HG02973 (cell line): ENCODE measurements around the gene KLRC1.
"Not testable (repeated sequence)": the region's sequence is repeated elsewhere in the genome, so short reads cannot be mapped to it uniquely, and the experiment has no call there.

Experiments used
- ATAC-seq: cut with Tn5 transposase; IDR thresholded peaks from one replicate; pipeline ENCODE4 v1.9.1; 2021; ENCODE audit warnings: moderate library complexity; ENCODE audit not compliant: unreplicated experiment

The KLRC1 gene

DNA sequence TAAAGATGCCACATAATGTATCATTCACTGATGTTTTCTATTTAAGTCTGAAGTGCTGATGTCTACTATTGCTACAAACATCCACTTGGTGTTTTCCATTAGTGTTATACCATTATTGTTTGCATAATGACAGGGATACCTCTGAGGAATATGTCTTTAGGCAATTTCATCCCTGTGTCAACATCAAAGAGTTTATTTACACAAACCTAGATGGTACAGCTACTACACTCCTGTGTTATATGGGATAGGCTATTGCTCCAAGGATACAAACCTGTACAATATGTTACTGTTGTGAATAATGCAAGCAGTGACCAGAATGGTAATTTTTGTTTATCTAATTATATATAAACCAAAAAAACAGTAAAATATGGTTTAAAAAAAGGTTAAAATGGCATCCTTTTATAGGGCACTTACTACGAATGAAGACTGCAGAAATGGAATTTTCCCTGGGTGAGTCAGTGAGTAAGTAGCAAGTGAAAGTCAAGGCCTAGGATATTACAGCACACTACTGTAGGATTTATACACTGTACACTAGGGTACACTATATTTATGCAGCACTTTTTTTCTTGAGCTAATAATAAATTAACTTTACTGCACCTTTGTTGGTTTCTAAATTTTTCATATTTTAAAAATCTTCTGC, 28.8 kb downstream of the KLRC1 start:
- ATAC-seq = not testable (repeated sequence)

DNA sequence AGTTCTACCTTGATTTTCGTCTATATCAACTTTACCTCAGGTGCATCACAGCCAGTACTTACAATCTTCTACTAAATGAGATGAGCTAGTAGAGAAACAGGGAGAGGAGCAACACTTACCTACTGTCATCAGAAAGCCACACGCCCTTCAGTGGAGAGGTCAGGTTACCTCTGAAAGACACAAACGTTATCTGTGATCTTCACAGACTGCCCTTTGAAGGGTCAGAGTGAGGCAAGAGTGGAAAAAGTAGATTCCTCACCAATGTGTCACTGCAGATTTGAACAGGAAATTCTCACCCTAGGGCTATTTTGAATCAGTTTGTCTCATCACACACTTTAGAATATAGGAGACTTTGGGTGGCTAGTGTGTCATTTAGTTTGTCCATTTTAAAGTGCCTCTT, 31.0 kb downstream of the KLRC1 start:
- ATAC-seq = not testable (repeated sequence)

DNA sequence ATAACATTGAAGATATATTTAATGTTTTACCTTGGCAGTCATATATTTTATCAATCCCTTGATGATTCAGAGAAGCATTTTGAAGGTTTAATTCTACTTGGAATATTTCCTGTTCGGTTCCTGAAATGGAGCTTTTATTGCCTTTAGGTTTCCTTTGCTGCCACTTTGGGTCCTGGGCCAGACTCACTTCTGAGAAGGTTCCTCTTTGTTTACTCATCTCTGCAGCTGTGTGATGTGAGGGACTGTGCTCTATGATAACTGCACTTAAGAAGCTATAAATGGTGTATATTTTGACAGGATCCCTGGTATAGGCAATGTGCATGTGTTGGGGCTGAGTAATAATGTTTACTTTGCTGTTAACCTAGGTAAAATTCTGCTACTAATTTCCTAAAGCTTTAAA, 32.8 kb downstream of the KLRC1 start, which contains the start of gene KLRC3:
Gene KLRC3 (minus strand): TSS at position 262 of the 400 bp plus-strand sequence. CDS start 45 bp downstream, at position 217.
- ATAC-seq = not testable (repeated sequence)

DNA sequence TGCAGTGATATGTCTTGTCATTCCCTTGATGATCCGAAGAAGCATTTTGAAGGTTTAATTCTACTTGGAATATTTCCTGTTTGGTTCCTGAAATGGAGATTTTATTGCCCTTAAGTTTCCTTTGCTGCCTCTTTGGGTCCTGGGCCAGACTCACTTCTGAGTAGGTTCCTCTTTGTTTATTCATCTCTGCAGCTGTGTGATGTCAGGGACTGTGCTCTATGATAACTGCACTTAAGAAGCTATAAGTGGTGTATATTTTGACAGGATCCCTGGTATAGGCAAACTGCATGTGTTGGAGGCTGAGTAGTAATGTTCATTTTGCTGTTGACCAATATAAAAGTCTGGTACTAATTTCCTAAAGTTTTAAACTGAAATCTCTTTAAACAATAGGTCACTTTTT, 43.8 kb downstream of the KLRC1 start, which contains the start of gene KLRC4:
Gene KLRC4 (minus strand): TSS at position 366 of the 400 bp plus-strand sequence. CDS start 182 bp downstream, at position 184.
- no peak for ATAC-seq

DNA sequence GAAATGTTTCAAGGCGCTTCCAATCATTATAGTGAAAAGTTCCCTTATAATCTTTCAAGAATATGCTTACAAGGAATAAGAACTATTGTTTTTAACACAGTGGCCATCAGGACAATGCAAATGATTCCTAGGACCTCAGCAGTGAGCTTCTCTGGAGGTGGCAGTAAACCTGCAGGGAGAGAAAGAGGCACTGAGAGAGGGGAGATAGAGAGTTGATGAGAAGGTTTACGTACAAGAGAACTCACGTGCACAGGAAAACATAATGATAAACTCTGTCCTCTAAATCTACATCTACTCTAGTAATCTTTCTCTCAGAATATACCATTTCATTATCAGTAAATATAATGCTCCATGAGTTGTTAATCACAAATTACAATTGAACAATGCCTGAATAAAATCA, 44.3 kb downstream of the KLRC1 start:
- ATAC-seq = no peak

DNA sequence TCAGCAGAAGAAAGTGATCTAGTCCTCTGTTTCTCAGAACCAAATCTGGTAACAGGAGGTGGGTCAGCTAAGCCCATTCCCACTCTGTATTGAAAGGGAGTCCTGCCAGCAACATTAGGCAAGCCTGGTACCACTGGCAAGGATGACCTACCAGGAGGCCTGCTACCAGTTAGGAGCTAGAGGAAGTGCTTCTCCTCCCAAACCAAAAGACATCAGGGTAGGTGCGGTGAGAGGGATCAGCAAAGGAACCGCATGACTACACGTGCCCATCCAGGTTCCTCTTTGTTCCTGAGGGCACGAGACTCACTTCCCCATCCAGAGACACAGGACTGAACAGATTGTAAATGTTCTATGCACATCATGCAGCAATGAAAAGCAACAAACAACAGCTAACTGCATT, 46.5 kb downstream of the KLRC1 start:
- ATAC-seq = no peak

DNA sequence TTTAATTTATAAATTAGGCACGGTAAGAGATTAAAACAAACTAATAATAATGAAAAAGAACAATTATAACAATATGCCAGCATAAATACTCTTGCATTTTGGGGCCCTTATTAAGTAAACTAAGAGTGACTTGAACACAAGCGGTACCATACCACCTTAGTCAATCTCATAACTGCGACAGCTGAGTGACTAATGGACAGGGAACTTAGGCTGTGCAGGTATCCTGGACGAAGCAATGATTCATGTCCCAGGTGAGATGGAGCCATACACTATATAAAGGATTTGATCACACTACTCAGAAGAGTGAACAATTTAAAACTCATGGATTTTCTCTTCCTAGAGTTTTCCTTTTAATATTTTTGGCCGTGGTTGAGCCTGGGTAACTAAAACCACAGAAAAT, 47.9 kb downstream of the KLRC1 start:
- ATAC-seq = no peak

DNA sequence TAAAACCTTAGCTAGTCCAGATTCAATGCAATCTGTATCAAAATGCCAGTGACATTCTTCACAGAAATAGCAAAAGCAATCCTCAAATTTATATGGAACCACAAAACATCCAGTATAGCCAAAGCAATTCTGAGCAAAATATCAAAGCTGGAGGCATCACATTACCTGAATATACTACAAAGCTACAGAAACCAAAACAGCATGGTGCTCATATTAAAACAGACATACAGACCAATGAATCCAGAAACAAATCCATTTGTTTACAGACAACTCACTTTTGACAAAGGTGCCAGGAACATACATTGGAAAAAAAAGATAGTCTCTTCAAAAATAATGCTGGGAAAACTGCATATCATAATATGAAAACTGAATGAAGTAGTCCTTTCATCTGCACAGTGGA, 48.4 kb downstream of the KLRC1 start:
- no peak for ATAC-seq

DNA sequence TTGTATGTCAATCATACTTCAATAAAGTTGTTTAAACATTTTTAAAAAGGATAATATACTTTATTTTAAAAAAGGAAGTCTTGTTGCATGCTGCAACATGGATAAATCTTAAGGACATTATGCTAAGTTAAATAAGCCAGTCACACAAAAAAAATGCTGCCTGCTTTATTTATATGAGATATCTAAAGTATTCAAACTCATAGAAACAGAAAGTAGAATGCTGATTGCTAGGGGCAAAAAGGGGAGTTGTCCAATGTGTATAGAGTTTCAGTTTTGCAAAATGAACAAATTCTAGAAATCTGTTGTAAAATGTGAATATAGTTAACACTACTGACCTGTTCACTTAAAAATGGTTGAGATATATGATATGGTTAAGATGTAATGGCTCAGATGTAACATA, 52.3 kb downstream of the KLRC1 start:
- no peak for ATAC-seq

DNA sequence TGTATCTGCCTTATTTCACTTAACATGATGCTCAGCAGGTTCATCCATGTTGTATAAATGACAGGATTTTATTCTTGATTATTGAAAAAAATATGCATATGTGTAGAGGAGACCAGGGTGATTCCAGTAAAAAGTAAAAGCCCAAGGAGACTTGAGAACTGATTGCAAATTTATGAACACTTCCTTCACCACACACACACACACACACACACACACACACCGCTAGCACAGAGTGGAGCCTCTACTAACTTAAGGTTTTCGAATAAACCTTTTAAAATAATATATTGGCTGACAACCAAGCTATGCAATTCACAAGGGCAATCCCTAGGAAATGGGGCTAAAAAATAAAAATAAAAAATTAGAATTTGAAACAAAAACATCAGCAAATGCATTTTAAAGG, 55.0 kb downstream of the KLRC1 start:
- no peak for ATAC-seq

DNA sequence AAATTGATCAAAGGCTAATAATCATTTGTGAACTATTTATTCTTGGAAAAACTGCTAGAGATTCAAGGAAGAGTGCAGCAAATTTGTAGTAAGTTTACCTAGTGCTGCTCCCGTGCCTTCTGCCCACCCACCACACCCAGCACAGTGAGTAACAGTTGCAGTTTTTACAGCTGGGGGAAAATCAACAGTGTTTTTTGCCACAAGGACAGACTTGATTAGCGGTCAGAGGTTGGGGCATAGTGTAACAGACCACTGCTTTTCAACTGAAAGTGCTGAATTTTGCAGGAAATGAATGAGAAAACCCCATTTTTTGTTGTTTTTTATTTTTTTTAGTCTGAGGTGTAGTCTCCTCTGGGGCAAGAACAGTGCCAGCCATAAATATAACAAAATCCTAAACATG, 55.9 kb downstream of the KLRC1 start:
- ATAC-seq = no peak

DNA sequence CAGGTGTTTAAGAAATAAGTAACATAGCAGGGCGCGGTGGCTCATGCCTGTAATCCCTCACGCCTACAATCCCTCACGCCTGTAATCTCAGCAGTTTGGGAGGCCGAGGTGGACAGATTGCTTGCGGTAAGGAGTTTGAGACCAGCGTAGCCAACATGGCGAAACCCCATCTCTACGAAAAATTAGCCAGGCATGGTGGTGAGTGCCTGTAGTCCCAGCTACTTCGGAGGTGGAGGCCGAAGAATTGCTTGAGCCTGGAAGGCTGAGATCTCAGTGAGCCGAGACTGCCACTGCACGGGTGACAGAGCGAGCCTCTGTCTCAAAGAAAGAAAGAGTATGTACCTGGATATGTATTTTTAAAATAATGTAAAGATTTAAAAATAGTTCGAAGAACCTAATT, 57.0 kb downstream of the KLRC1 start:
- not testable (repeated sequence) for ATAC-seq
